Endothelial cell of umbilical vein (primary cell): ENCODE data around the gene BMPR1B. TPM values are rescaled to one million over a fixed set of nuclear protein-coding genes. Genes with fewer than 3 reads are reported as not detected.

Experiments used
- BruUV-seq: library from RNA; stranded (reverse); fragments of 400-500 nt; replicated peaks from 2 replicates; lab custom pipeline; 2021; lab: Mats Ljungman, UMichigan
- CTCF ChIA-PET: fragments of 300-600, 350-600 bp; sonication (Branson Sonifier 250); formaldehyde crosslinking; loops from one replicate; lab custom pipeline; 2021; ENCODE audit warnings: antibody characterized with exemption, inconsistent platforms; lab: Charles Lee
- POLR2A ChIA-PET: fragments of 300-600, 350-600 bp; sonication (Branson Sonifier 250); formaldehyde crosslinking; loops from one replicate; lab custom pipeline; 2021; ENCODE audit warnings: antibody characterized with exemption, inconsistent platforms; lab: Charles Lee
- DNase-seq: peaks from one replicate; pipeline ENCODE4 v3.0.0-alpha.2; 2011; ENCODE audit warnings: low read depth, low spot score
- FAIRE-seq: peaks from 2 replicates; lab custom pipeline; 2011; peaks lifted over from hg19 to GRCh38; lab: Jason Lieb, UNC
- H2AFZ ChIP-seq: 2 replicates; pipeline ENCODE4 v1.6.0; 2012; ENCODE audit warnings: low read depth, low read length, control low read depth, inconsistent platforms
- H3K27ac ChIP-seq: 2 replicates; pipeline ENCODE4 v1.5.1; 2011; ENCODE audit warnings: low read depth, mild to moderate bottlenecking, control low read depth, low read length, moderate library complexity; ENCODE audit not compliant: insufficient read depth
- H3K27me3 ChIP-seq, 2 experiments: 2 replicates each; pipeline versions ENCODE4 v1.6.0 to v1.6.1; 2011; ENCODE audit warnings: low read length in 2 of 2, mixed read lengths in 1 of 2; ENCODE audit not compliant: control insufficient read depth in 2 of 2, insufficient read depth in 2 of 2
- H3K36me3 ChIP-seq, 2 experiments: 2 replicates in 1 of 2; 3 replicates in 1 of 2; pipeline ENCODE4 v1.5.1; 2011; ENCODE audit warnings: low read length in 2 of 2, mild to moderate bottlenecking in 1 of 2, moderate library complexity in 1 of 2; ENCODE audit not compliant: control insufficient read depth in 2 of 2, insufficient read depth in 2 of 2; ENCODE audit errors: extremely low read depth in 1 of 2
- H3K4me1 ChIP-seq: 3 replicates; pipeline ENCODE4 v1.5.1; 2011; ENCODE audit warnings: mild to moderate bottlenecking, low read length; ENCODE audit not compliant: control insufficient read depth, insufficient read depth; ENCODE audit errors: extremely low read depth
- H3K4me2 ChIP-seq: 2 replicates; pipeline ENCODE4 v1.6.1; 2011; ENCODE audit warnings: low read length, control low read depth, mixed read lengths; ENCODE audit not compliant: insufficient read depth
- H3K4me3 ChIP-seq, 3 experiments: fragments of 200-600 bp in 1 of 3; sonication (generic), shearing (Covaris generic) in 1 of 3; replicated peaks in 1 of 3; 2 replicates each; pipeline ENCODE4 v1.5.1; 2011 to 2016; ENCODE audit warnings: control low read depth in 3 of 3, low read length in 3 of 3, mild to moderate bottlenecking in 2 of 3, inconsistent platforms in 1 of 3, low read depth in 1 of 3, moderate library complexity in 1 of 3; ENCODE audit not compliant: insufficient read depth in 1 of 3
- H3K79me2 ChIP-seq: 2 replicates; pipeline ENCODE4 v1.6.0; 2012; ENCODE audit warnings: low read length, inconsistent platforms; ENCODE audit not compliant: control insufficient read depth, insufficient read depth
- H3K9ac ChIP-seq: replicated peaks from 2 replicates; pipeline ENCODE3; 2011; ENCODE audit warnings: low read length, control low read depth; ENCODE audit not compliant: insufficient read depth; ENCODE audit errors: extremely low read depth
- H3K9me1 ChIP-seq: replicated peaks from 3 replicates; pipeline ENCODE4 v1.6.0; 2011; ENCODE audit warnings: mild to moderate bottlenecking, low read length; ENCODE audit not compliant: control insufficient read depth, insufficient read depth; ENCODE audit errors: extremely low read depth
- H3K9me3 ChIP-seq: replicated peaks from 2 replicates; pipeline ENCODE4 v1.5.1; 2012; ENCODE audit warnings: low read length, inconsistent platforms; ENCODE audit not compliant: control insufficient read depth, insufficient read depth
- H4K20me1 ChIP-seq: replicated peaks from 2 replicates; pipeline ENCODE3; 2011; ENCODE audit warnings: mild to moderate bottlenecking, low read length; ENCODE audit not compliant: control insufficient read depth, insufficient read depth; ENCODE audit errors: extremely low read depth
- EZH2 ChIP-seq: IDR thresholded peaks from 2 replicates; pipeline ENCODE4 v1.6.1; 2012; ENCODE audit warnings: borderline replicate concordance, low read depth, mild to moderate bottlenecking, moderate library complexity, low read length, inconsistent platforms; ENCODE audit not compliant: severe bottlenecking
- FOS ChIP-seq: IDR thresholded peaks from 2 replicates; pipeline ENCODE4 v1.6.1; 2011; ENCODE audit warnings: mild to moderate bottlenecking, low read length, moderate library complexity, borderline replicate concordance; ENCODE audit not compliant: insufficient read depth
- GATA2 ChIP-seq: IDR thresholded peaks from 2 replicates; pipeline ENCODE4 v1.7.0; 2011; ENCODE audit warnings: low read depth, mild to moderate bottlenecking, moderate library complexity, mixed read lengths, low read length; ENCODE audit not compliant: insufficient read length, insufficient read depth
- JUN ChIP-seq: IDR thresholded peaks from 2 replicates; pipeline ENCODE4 v1.6.1; 2011; ENCODE audit warnings: borderline replicate concordance, low read depth; ENCODE audit not compliant: insufficient read length, insufficient read depth
- MAX ChIP-seq: IDR thresholded peaks from 2 replicates; pipeline ENCODE4 v1.6.1; 2011; ENCODE audit not compliant: insufficient read depth, insufficient read length
- MYC ChIP-seq: IDR thresholded peaks from one replicate; pipeline ENCODE4 v1.6.1; 2011; ENCODE audit warnings: mild to moderate bottlenecking, low read depth, low read length
- POLR2A ChIP-seq: IDR thresholded peaks from 2 replicates; pipeline ENCODE4 v1.6.1; 2012; ENCODE audit warnings: low read depth, mild to moderate bottlenecking, control low read depth, low read length
- POLR2AphosphoS5 ChIP-seq: IDR thresholded peaks from 2 replicates; pipeline ENCODE4 v1.6.1; 2012; ENCODE audit warnings: low read depth, mild to moderate bottlenecking, control low read depth, low read length, moderate library complexity; ENCODE audit not compliant: insufficient read depth
- dilution Hi-C: fragments of 300-500 bp; cut with MboI; formaldehyde crosslinking; loops from one replicate; pipeline ENCODE4 v1.15.0; 2019; ENCODE audit warnings: low sequenced_read_pairs; ENCODE audit not compliant: extremely low pct_ligation_motif_present
- intact Hi-C: fragments of 100-400 bp; cut with micrococcal nuclease; formaldehyde crosslinking; loops from one replicate; pipeline ENCODE4 v1.10.0; 2022
- polyA plus RNA-seq, 4 experiments: library from polyadenylated mRNA; depleted of rRNA in 3 of 4; stranded (reverse) in 3 of 4; unstranded in 1 of 4; fragments of >200 nt; gene quantifications; 2 replicates each; pipeline versions ENCODE4 v1.2.1 to v1.2.3, GENCODE V29; 2011 to 2012; ENCODE audit warnings: missing spikeins in 1 of 4
- total RNA-seq: library from RNA; stranded (reverse); gene quantifications from 2 replicates; pipeline ENCODE4 v1.2.3, GENCODE V29; 2021
- TF ChIP-seq, protein P1 (sequence below), 2 donors: IDR thresholded peaks; 1 replicate in 1 of 2; 2 replicates in 1 of 2; pipeline ENCODE4 v1.5.1; 2011; ENCODE audit warnings: low read length in 2 of 2, mild to moderate bottlenecking in 2 of 2, moderate library complexity in 2 of 2, control low read depth in 1 of 2, inconsistent platforms in 1 of 2, low read depth in 1 of 2; ENCODE audit not compliant: insufficient read depth in 1 of 2; ENCODE audit errors: extremely low read depth in 1 of 2

The BMPR1B gene
- total and polyA plus RNA-seq, 2 donors (not counting 3 experiments of a cell fraction or from before 2014, with no cell fraction given), result 0.28 to 2.1 TPM

- FAIRE-seq (no peak), DNase-seq (no peak)
- Histone ChIP-seq H3K36me3 (no peaks in the 10 kb centered on the region), H3K4me1 (no peaks in the 10 kb centered on the region), H3K4me3 (no peak overlapping the region), H3K9me1 (no peaks in the 10 kb centered on the region), H2AFZ (no peak overlapping the region), H3K79me2 (no peaks in the 10 kb centered on the region), H3K27ac (no peak overlapping the region), H3K27me3 (no peaks in the 10 kb centered on the region), H3K9ac (no peak overlapping the region), H4K20me1 (no peaks in the 10 kb centered on the region), H3K4me2 (no peak overlapping the region), H3K9me3 (no peaks in the 10 kb centered on the region)
- no peak for TF ChIP-seq JUN
- TF ChIP-seq MAX, result no peak
- no peak for TF ChIP-seq EZH2
- TF ChIP-seq, protein P1, sequence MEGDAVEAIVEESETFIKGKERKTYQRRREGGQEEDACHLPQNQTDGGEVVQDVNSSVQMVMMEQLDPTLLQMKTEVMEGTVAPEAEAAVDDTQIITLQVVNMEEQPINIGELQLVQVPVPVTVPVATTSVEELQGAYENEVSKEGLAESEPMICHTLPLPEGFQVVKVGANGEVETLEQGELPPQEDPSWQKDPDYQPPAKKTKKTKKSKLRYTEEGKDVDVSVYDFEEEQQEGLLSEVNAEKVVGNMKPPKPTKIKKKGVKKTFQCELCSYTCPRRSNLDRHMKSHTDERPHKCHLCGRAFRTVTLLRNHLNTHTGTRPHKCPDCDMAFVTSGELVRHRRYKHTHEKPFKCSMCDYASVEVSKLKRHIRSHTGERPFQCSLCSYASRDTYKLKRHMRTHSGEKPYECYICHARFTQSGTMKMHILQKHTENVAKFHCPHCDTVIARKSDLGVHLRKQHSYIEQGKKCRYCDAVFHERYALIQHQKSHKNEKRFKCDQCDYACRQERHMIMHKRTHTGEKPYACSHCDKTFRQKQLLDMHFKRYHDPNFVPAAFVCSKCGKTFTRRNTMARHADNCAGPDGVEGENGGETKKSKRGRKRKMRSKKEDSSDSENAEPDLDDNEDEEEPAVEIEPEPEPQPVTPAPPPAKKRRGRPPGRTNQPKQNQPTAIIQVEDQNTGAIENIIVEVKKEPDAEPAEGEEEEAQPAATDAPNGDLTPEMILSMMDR (IDR thresholded peaks at IDR 0.05; ENCODE audit: extremely low read depth in 1 of 2, insufficient read depth in 1 of 2, low read depth in 1 of 2, low read length in 2 of 2), result no peak
- TF ChIP-seq FOS, result no peak
- no peak for TF ChIP-seq POLR2AphosphoS5
- no peak for TF ChIP-seq MYC
- TF ChIP-seq POLR2A, result no peak
- TF ChIP-seq GATA2, result no peak
- POLR2A ChIA-PET, result no interaction called here
- no TSS peak for BruUV-seq
- intact Hi-C loops (no loop called here), dilution Hi-C loops (no loop called here)
- CTCF ChIA-PET, result no interaction called here
Observed at GRCh38 chr4:94889523-94889922, 131.8 kb downstream of the BMPR1B start.
